Measurements from ENCODE around the gene SPON1. TPM values are rescaled to one million over a fixed set of nuclear protein-coding genes. Genes with fewer than 3 reads are reported as not detected.
A peak's percentile ranks its signal among the peaks of the same experiment; 100 is the strongest.

Gene SPON1
- 0.10 TPM for total RNA-seq (2021; ENCODE audit: unreplicated experiment)
- polyA plus RNA-seq (2012; ENCODE audit: insufficient read length) = not detected
- percentile 5 among the genes with signal in this experiment for Bru-seq, nascent RNA
- percentile 4 among the genes with signal in this experiment for BruChase-seq, experiment 1, labeled RNA remaining after a 2-hour chase
- BruChase-seq, experiment 2, labeled RNA remaining after a 6-hour chase = percentile 3 among the genes with signal in this experiment
- long read RNA-seq, partial matches to known transcripts = 0 of 2 reads
- long read RNA-seq, other reads (novel, unspliced or antisense) = 2 of 2 reads

GRCh38 chr11:13962562-13963168 lies at the start of gene SPON1:
TSS of gene SPON1 (plus strand) at chr11:13962723. CDS start at chr11:13962905, 182 bp downstream.
- in situ Hi-C loops (cut with HindIII; ENCODE audit: low pct_unique_long_range_greater_than_20kb, low sequenced_read_pairs) (loop anchor here (25.0 kb wide), 1 partner anchor 275 kb away; no protein-coding TSS in a partner anchor), intact Hi-C loops (cut with micrococcal nuclease; ENCODE audit: unreplicated experiment) (no loop called here)
- TF ChIP-seq REST (IDR thresholded peaks at IDR 0.05; ENCODE audit: insufficient read depth in 1 of 2, low read depth in 2 of 2, low read length in 1 of 2) (0 out of 4 replicates have a peak, but pooled peaks of 1 of the 2 experiments have one; percentile 7), SIN3A (IDR thresholded peaks at IDR 0.05; ENCODE audit: borderline replicate concordance, insufficient read depth, low read depth, low read length) (no peak)
- no peaks in the 10 kb centered on the region for H3K4me1 ChIP-seq (ENCODE audit: control insufficient read depth, insufficient read depth, low read length)
- ATAC-seq (peak; percentile 63), DNase-seq (ENCODE audit: low read depth, low spot score) (no peak)
- POLR2A ChIA-PET = no interaction called here
- H3K9me3 ChIP-seq (ENCODE audit: control insufficient read depth, insufficient read depth, low read depth, low read length) = no peaks in the 10 kb centered on the region
- no peak within 1 kb of the TSS for H3K27ac ChIP-seq (ENCODE audit: low read length)
- CTCF ChIA-PET = no interaction called here
- no peaks in the 10 kb centered on the region for H3K36me3 ChIP-seq (ENCODE audit: control insufficient read depth, insufficient read depth, low read length)
- H3K4me3 ChIP-seq (ENCODE audit: low read depth in 2 of 2, low read length in 2 of 2) = no peak within 1 kb of the TSS
- peaks cover 79% of the 10 kb centered on the region for H3K27me3 ChIP-seq (ENCODE audit: control insufficient read depth, insufficient read depth, low read length)
- no TSS peak for BruUV-seq (replicated peaks)

- POLR2A ChIA-PET = no interaction called here
- H3K9me3 ChIP-seq (ENCODE audit: control insufficient read depth, insufficient read depth, low read depth, low read length) = no peaks in the 10 kb centered on the region
- intact Hi-C loops (cut with micrococcal nuclease; ENCODE audit: unreplicated experiment) (no loop called here), in situ Hi-C loops (cut with HindIII; ENCODE audit: low pct_unique_long_range_greater_than_20kb, low sequenced_read_pairs) (no loop called here)
- no peak for DNase-seq (ENCODE audit: low read depth, low spot score)
- H3K27ac ChIP-seq (ENCODE audit: low read length) = no peak overlapping the region
- BruUV-seq (replicated peaks) = no TSS peak
- peaks cover 4% of the 10 kb centered on the region for H3K27me3 ChIP-seq (ENCODE audit: control insufficient read depth, insufficient read depth, low read length)
- CTCF ChIA-PET = no interaction called here
- no peaks in the 10 kb centered on the region for H3K4me1 ChIP-seq (ENCODE audit: control insufficient read depth, insufficient read depth, low read length)
- H3K4me3 ChIP-seq (ENCODE audit: low read depth in 2 of 2, low read length in 2 of 2) = no peak overlapping the region
- no peak for ATAC-seq
- no peak for TF ChIP-seq CTCF (IDR thresholded peaks at IDR 0.05)
- TF ChIP-seq SIN3A (IDR thresholded peaks at IDR 0.05; ENCODE audit: borderline replicate concordance, insufficient read depth, low read depth, low read length) = no peak
- TF ChIP-seq TCF7L2 (IDR thresholded peaks at IDR 0.05; ENCODE audit: low read depth, low read length) = no peak
- TF ChIP-seq POLR2AphosphoS5 (IDR thresholded peaks at IDR 0.05; ENCODE audit: low read depth, low read length) = no peak
- no peak for TF ChIP-seq REST (IDR thresholded peaks at IDR 0.05; ENCODE audit: insufficient read depth in 1 of 2, low read depth in 2 of 2, low read length in 1 of 2)
- H3K36me3 ChIP-seq (ENCODE audit: control insufficient read depth, insufficient read depth, low read length) = no peaks in the 10 kb centered on the region; the same call in 1 of the 2 replicates
Observed at GRCh38 chr11:13917264-13917663, 45.3 kb upstream of the SPON1 start.
